ENCODE data around the gene FUBP1. TPM values are rescaled to one million over a fixed set of nuclear protein-coding genes. Genes with fewer than 3 reads are reported as not detected.

FUBP1 gene
- total RNA-seq, 2 experiments from 2014 or later: 256 to 257 TPM

GRCh38 chr1:77955709-77956108, 23.2 kb downstream of the FUBP1 start:
- H3K4me1 Mint-ChIP-seq (ENCODE audit: low read depth): peaks cover 42% of the 10 kb centered on the region
- no peak overlapping the region for H3K27ac Mint-ChIP-seq

GRCh38 chr1:77954521-77954920, 24.4 kb downstream of the FUBP1 start:
- ChIA-PET CTCF (interaction anchor here (1.1 to 1.2 kb wide), 2 partner anchors 11 to 14 kb away, joined by 3 read pairs; no protein-coding TSS in a partner anchor), POLR2A (interaction anchor here (0.8 to 3.1 kb wide), 3 partner anchors 10 to 24 kb away, joined by 3 to 14 read pairs (median 3); no protein-coding TSS in a partner anchor)
- Mint-ChIP-seq H3K9me3 (no peaks in the 10 kb centered on the region), H3K4me1 (ENCODE audit: low read depth) (peaks cover 38% of the 10 kb centered on the region), H3K27me3 (no peaks in the 10 kb centered on the region), H3K36me3 (ENCODE audit: low read depth) (peaks cover 57% of the 10 kb centered on the region), H3K4me3 (no peak overlapping the region), H3K27ac (no peak overlapping the region)
- ATAC-seq: no peak
- intact Hi-C loops (cut with micrococcal nuclease): no loop called here
- no peak for DNase-seq
- TF ChIP-seq CTCF (IDR thresholded peaks at IDR 0.05): no peak

More at GRCh38 chr1:77955709-77956108, 23.2 kb downstream of the FUBP1 start:
- TF ChIP-seq CTCF (IDR thresholded peaks at IDR 0.05): no peak
- POLR2A ChIA-PET: interaction anchor here (1.0 to 3.3 kb wide), 5 partner anchors 10 to 52 kb away, joined by 3 to 36 read pairs (median 14); partner anchors contain the start of gene FUBP1
- H3K4me3 Mint-ChIP-seq: no peak overlapping the region
- ATAC-seq (no peak), DNase-seq (no peak)
- no peaks in the 10 kb centered on the region for H3K27me3 Mint-ChIP-seq
- intact Hi-C loops (cut with micrococcal nuclease): no loop called here
- no peaks in the 10 kb centered on the region for H3K9me3 Mint-ChIP-seq
- CTCF ChIA-PET: interaction anchor here (1.2 to 1.4 kb wide), 2 partner anchors 8 to 13 kb away, joined by 3 to 5 read pairs; no protein-coding TSS in a partner anchor
- peaks cover 66% of the 10 kb centered on the region for H3K36me3 Mint-ChIP-seq (ENCODE audit: low read depth)

GRCh38 chr1:77953907-77954306, 25.0 kb downstream of the FUBP1 start:
- Mint-ChIP-seq H3K27me3 (no peaks in the 10 kb centered on the region), H3K4me3 (no peak overlapping the region), H3K4me1 (ENCODE audit: low read depth) (peaks cover 40% of the 10 kb centered on the region), H3K27ac (no peak overlapping the region), H3K9me3 (no peaks in the 10 kb centered on the region), H3K36me3 (ENCODE audit: low read depth) (peaks cover 53% of the 10 kb centered on the region)
- intact Hi-C loops (cut with micrococcal nuclease): no loop called here
- no peak for TF ChIP-seq CTCF (IDR thresholded peaks at IDR 0.05)
- CTCF ChIA-PET: interaction anchor here (1.1 kb wide), 1 partner anchor 12 kb away, joined by 3 read pairs; no protein-coding TSS in a partner anchor
- POLR2A ChIA-PET: interaction anchor here (0.8 to 3.1 kb wide), 3 partner anchors 10 to 24 kb away, joined by 3 to 14 read pairs (median 3); no protein-coding TSS in a partner anchor
- DNase-seq (no peak), ATAC-seq (no peak)

- CTCF ChIA-PET: no interaction called here
- peak overlapping the region; percentile 86 for H3K27ac Mint-ChIP-seq
- TF ChIP-seq CTCF (IDR thresholded peaks at IDR 0.05): no peak
- H3K4me3 Mint-ChIP-seq: no peak overlapping the region
- intact Hi-C loops (cut with micrococcal nuclease): no loop called here
- ATAC-seq (no peak), DNase-seq (no peak)
- H3K36me3 Mint-ChIP-seq (ENCODE audit: low read depth): peaks cover 57% of the 10 kb centered on the region
- no peaks in the 10 kb centered on the region for H3K9me3 Mint-ChIP-seq
- POLR2A ChIA-PET: interaction anchor here (0.7 to 3.0 kb wide), 10 partner anchors 9 to 172 kb away, joined by 3 to 20 read pairs (median 3); partner anchors contain the start of genes FUBP1 and MIGA1
- peaks cover 50% of the 10 kb centered on the region for H3K4me1 Mint-ChIP-seq (ENCODE audit: low read depth)
- H3K27me3 Mint-ChIP-seq: no peaks in the 10 kb centered on the region
Observed at GRCh38 chr1:77951328-77951727, 27.5 kb downstream of the FUBP1 start.

- intact Hi-C loops (cut with micrococcal nuclease): no loop called here
- peaks cover 57% of the 10 kb centered on the region for H3K36me3 Mint-ChIP-seq (ENCODE audit: low read depth)
- DNase-seq (no peak), ATAC-seq (peak; percentile 51)
- ChIA-PET CTCF (interaction anchor here (1.1 kb wide), 1 partner anchor 14 kb away, joined by 4 read pairs; no protein-coding TSS in a partner anchor), POLR2A (interaction anchor here (0.7 to 3.0 kb wide), 14 partner anchors 8 to 171 kb away, joined by 3 to 20 read pairs (median 4); partner anchors contain the start of genes FUBP1 and MIGA1)
- H3K27me3 Mint-ChIP-seq: no peaks in the 10 kb centered on the region
- H3K9me3 Mint-ChIP-seq: no peaks in the 10 kb centered on the region
- peak overlapping the region; percentile 86 for H3K27ac Mint-ChIP-seq
- TF ChIP-seq CTCF (IDR thresholded peaks at IDR 0.05): no peak
- H3K4me3 Mint-ChIP-seq: no peak overlapping the region
- H3K4me1 Mint-ChIP-seq (ENCODE audit: low read depth): peaks cover 50% of the 10 kb centered on the region
Observed at GRCh38 chr1:77950873-77951272, 28.0 kb downstream of the FUBP1 start.
